Fibroblast of mammary gland (primary cell): ENCODE results near the gene IL13.

Experiments
- DNase-seq: peaks from one replicate; pipeline ENCODE4 v3.0.0-alpha.2; 2010; ENCODE audit warnings: low read depth
- H3K4me3 ChIP-seq: 2 replicates; pipeline ENCODE4 v1.5.1; 2011; ENCODE audit warnings: low read depth, mild to moderate bottlenecking, low read length, moderate library complexity; ENCODE audit not compliant: control insufficient read depth
- TF ChIP-seq, protein P1 (sequence below): conservative IDR thresholded peaks from 2 replicates; pipeline ENCODE4 v1.5.1; 2011; ENCODE audit warnings: low read depth, low read length, inconsistent platforms; ENCODE audit not compliant: control insufficient read depth, insufficient read depth

Gene IL13

GRCh38 chr5:132661231-132662003, 3.4 kb downstream of the IL13 start:
- DNase-seq, result peak; percentile 15
- TF ChIP-seq, protein P1, sequence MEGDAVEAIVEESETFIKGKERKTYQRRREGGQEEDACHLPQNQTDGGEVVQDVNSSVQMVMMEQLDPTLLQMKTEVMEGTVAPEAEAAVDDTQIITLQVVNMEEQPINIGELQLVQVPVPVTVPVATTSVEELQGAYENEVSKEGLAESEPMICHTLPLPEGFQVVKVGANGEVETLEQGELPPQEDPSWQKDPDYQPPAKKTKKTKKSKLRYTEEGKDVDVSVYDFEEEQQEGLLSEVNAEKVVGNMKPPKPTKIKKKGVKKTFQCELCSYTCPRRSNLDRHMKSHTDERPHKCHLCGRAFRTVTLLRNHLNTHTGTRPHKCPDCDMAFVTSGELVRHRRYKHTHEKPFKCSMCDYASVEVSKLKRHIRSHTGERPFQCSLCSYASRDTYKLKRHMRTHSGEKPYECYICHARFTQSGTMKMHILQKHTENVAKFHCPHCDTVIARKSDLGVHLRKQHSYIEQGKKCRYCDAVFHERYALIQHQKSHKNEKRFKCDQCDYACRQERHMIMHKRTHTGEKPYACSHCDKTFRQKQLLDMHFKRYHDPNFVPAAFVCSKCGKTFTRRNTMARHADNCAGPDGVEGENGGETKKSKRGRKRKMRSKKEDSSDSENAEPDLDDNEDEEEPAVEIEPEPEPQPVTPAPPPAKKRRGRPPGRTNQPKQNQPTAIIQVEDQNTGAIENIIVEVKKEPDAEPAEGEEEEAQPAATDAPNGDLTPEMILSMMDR, result no peak
- H3K4me3 ChIP-seq, result no peak overlapping the region

- TF ChIP-seq, protein P1, result no peak
- DNase-seq, result no peak
- no peak overlapping the region for H3K4me3 ChIP-seq
These were observed 4.0 kb downstream of the IL13 start for GRCh38 chr5:132662004-132662401.

DNA sequence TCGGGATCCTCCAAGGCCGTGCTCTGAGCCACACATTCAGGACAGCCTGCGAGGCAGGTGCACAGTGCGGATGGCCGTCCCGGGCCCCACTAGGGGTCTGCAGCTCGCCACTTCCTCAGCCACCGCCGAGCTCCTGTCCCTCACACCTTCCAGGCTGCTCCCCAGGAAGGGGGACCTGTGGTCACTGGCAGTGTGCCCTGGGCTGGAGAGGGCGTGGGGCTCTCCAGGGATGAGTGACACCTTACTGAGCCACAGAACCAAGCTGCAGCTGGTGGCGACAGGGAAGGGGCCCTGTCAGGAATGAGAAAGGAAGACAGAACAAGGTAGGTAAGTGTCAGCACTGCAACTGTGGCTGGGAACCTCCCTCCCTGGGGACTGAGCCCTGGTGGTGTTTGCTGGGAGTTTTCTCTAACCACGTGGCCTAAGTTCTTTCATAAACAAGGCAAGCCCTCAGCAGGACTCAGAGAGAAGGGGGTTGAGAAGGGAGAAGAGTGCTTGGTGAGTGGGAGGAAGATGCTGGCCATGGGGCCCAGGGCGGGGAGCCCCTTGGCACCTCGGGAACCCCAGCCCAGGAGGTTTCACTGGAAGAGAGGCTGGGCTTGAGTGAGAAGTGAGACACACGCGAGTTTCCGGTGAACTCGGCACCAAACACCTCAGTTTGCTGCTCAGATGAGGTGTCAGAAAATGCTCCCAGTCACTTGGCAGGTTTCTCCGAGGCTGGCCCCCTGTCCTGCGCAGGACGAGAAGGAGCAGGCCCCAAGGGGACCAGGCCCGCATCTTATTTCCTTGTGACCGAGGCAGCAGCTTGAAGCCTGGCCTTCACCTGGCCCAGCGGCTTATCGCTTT, 5.2 kb downstream of the IL13 start:
- H3K4me3 ChIP-seq, result no peak overlapping the region
- no peak for DNase-seq
- TF ChIP-seq, protein P1, result no peak

- DNase-seq, result no peak
- TF ChIP-seq, protein P1, result no peak
- H3K4me3 ChIP-seq, result no peak overlapping the region
These were observed 6.1 kb downstream of the IL13 start for GRCh38 chr5:132663771-132664695.

DNA sequence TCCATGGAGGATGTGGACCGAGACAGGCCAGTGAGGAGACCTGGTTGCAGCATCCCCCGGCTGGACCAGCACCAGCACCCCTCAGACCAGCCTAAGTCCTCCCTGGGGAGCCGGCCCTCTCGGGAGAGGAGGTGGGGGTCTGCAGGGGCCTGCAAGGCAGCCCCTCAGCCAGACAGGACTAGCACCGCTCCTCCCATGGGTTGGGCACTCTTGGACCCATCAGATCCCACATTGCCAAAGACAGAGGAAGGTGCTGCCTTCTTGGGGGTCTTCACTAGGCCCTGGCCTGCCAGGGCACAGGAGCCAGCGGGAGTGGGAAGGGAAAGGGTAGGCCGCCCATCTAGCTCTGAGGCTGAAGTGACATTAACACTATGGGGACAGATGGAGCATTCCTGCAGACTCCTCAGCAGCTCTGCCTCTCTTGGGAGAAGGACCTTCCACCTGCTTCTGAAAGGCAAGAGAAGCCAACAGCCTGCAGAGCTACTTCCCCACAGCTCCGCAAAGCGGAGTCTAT, 6.8 kb downstream of the IL13 start:
- H3K4me3 ChIP-seq, result no peak overlapping the region
- TF ChIP-seq, protein P1, result no peak
- no peak for DNase-seq

- TF ChIP-seq, protein P1, result no peak
- no peak for DNase-seq
- no peak overlapping the region for H3K4me3 ChIP-seq
These were observed 7.7 kb downstream of the IL13 start for GRCh38 chr5:132665574-132666080.
